ENCODE results near the gene NCDN. TPM values are rescaled to one million over a fixed set of nuclear protein-coding genes. Genes with fewer than 3 reads are reported as not detected.

Gene NCDN
- total and polyA plus RNA-seq, 2 donors (not counting 3 experiments of a cell fraction or from before 2014, with no cell fraction given): 17.3 to 22.0 TPM

GRCh38 chr1:35555601-35556477, 1.8 kb upstream of the NCDN start:
- H4K20me1 ChIP-seq (replicated peaks; ENCODE audit: control insufficient read depth, extremely low read depth, insufficient read depth, low read length): no peaks in the 10 kb centered on the region
- TF ChIP-seq MAX (IDR thresholded peaks at IDR 0.05; ENCODE audit: insufficient read depth, insufficient read length): no peak
- no peak for TF ChIP-seq FOS (IDR thresholded peaks at IDR 0.05; ENCODE audit: borderline replicate concordance, insufficient read depth, low read length)
- no peak for TF ChIP-seq EZH2 (IDR thresholded peaks at IDR 0.05; ENCODE audit: borderline replicate concordance, low read depth, low read length, severe bottlenecking)
- no peak for TF ChIP-seq JUN (IDR thresholded peaks at IDR 0.05; ENCODE audit: borderline replicate concordance, insufficient read depth, insufficient read length, low read depth)
- no peak for TF ChIP-seq GATA2 (IDR thresholded peaks at IDR 0.05; ENCODE audit: insufficient read depth, insufficient read length, low read depth, low read length)
- no peak for TF ChIP-seq POLR2A (IDR thresholded peaks at IDR 0.05; ENCODE audit: low read depth, low read length)
- no peak for TF ChIP-seq POLR2AphosphoS5 (IDR thresholded peaks at IDR 0.05; ENCODE audit: insufficient read depth, low read depth, low read length)
- peaks cover 13% of the 10 kb centered on the region for H3K79me2 ChIP-seq (ENCODE audit: control insufficient read depth, insufficient read depth, low read length)

More at GRCh38 chr1:35555601-35556477, 1.8 kb upstream of the NCDN start:
- DNase-seq (ENCODE audit: low read depth, low spot score): no peak
- H3K9me3 ChIP-seq (replicated peaks; ENCODE audit: control insufficient read depth, insufficient read depth, low read length): no peaks in the 10 kb centered on the region
- no TSS peak for BruUV-seq (replicated peaks)
- H3K27ac ChIP-seq (ENCODE audit: insufficient read depth, low read depth, low read length): no peak overlapping the region
- no peak overlapping the region for H3K9ac ChIP-seq (replicated peaks; ENCODE audit: extremely low read depth, insufficient read depth, low read length)
- peak overlapping the region in 1 of 3 experiments; percentile 59 for H3K4me3 ChIP-seq (replicated peaks in 1 of 3; ENCODE audit: insufficient read depth in 1 of 3, low read depth in 1 of 3, low read length in 3 of 3)
- peak overlapping the region; percentile 93 for H3K4me2 ChIP-seq (ENCODE audit: insufficient read depth, low read length)
- intact Hi-C loops (cut with micrococcal nuclease): loop anchor here (2.0 to 10.0 kb wide), 3 partner anchors 105 to 364 kb away; partner anchors contain the start of gene SFPQ
- ChIA-PET CTCF (interaction anchor here (0.7 to 8.5 kb wide), 5 partner anchors 9 to 103 kb away, joined by 3 to 155 read pairs (median 9); no protein-coding TSS in a partner anchor), POLR2A (interaction anchor here (2.3 kb wide), 1 partner anchor 104 kb away, joined by 15 read pairs; no protein-coding TSS in a partner anchor)
- dilution Hi-C loops (cut with MboI; ENCODE audit: extremely low pct_ligation_motif_present, low sequenced_read_pairs): no loop called here
- H2AFZ ChIP-seq (ENCODE audit: low read depth, low read length): no peak overlapping the region
- no peaks in the 10 kb centered on the region for H3K27me3 ChIP-seq (ENCODE audit: control insufficient read depth in 2 of 2, insufficient read depth in 2 of 2, low read length in 2 of 2)
- H3K4me1 ChIP-seq (ENCODE audit: control insufficient read depth, extremely low read depth, insufficient read depth, low read length): peaks cover 6% of the 10 kb centered on the region
- H3K9me1 ChIP-seq (replicated peaks; ENCODE audit: control insufficient read depth, extremely low read depth, insufficient read depth, low read length): no peaks in the 10 kb centered on the region
- H3K36me3 ChIP-seq (ENCODE audit: control insufficient read depth in 2 of 2, extremely low read depth in 1 of 2, insufficient read depth in 2 of 2, low read length in 2 of 2): no peaks in the 10 kb centered on the region
- FAIRE-seq: peak; percentile 47
